ENCODE results near the gene INPP1.

- TF ChIP-seq CTCF (IDR thresholded peaks at IDR 0.05) (no peak), HMGXB4 (CRISPR knock-in tag; IDR thresholded peaks at IDR 0.05) (no peak), IRF2 (CRISPR knock-in tag; IDR thresholded peaks at IDR 0.05; ENCODE audit: borderline replicate concordance, low read depth) (no peak), NR1H2 (CRISPR knock-in tag; IDR thresholded peaks at IDR 0.05) (no peak), ZNF121 (CRISPR knock-in tag; IDR thresholded peaks at IDR 0.05) (no peak), MXD4 (CRISPR knock-in tag; IDR thresholded peaks at IDR 0.05; ENCODE audit: borderline replicate concordance) (no peak)
These were observed 277 bp upstream of the INPP1 start for GRCh38 chr2:190343089-190343535.

All from WTC11 (cell line).